Measurements from ENCODE around the gene ADGRV1. TPM values are rescaled to one million over a fixed set of nuclear protein-coding genes. Genes with fewer than 3 reads are reported as not detected.

Gene ADGRV1
- total and polyA plus RNA-seq, 3 donors from 2014 or later = 10.8 to 18.0 (median 12.6) TPM

- H3K27me3 ChIP-seq = no peaks in the 10 kb centered on the region
- peaks cover 5% of the 10 kb centered on the region for H3K4me1 ChIP-seq
- WGBS, 2 donors = 16 to 23% methylated on average over 3 of the region's 3 CpGs
- no peaks in the 10 kb centered on the region for H3K36me3 ChIP-seq (ENCODE audit: low read depth, missing control alignments)
- H3K27ac ChIP-seq = no peak overlapping the region
- DNase-seq = no peak
- intact Hi-C loops (cut with DNase I; ENCODE audit: low total_unique reads) = no loop called here
- TF ChIP-seq POLR2A (IDR thresholded peaks at IDR 0.05) = no peak
- TF ChIP-seq, protein P1, sequence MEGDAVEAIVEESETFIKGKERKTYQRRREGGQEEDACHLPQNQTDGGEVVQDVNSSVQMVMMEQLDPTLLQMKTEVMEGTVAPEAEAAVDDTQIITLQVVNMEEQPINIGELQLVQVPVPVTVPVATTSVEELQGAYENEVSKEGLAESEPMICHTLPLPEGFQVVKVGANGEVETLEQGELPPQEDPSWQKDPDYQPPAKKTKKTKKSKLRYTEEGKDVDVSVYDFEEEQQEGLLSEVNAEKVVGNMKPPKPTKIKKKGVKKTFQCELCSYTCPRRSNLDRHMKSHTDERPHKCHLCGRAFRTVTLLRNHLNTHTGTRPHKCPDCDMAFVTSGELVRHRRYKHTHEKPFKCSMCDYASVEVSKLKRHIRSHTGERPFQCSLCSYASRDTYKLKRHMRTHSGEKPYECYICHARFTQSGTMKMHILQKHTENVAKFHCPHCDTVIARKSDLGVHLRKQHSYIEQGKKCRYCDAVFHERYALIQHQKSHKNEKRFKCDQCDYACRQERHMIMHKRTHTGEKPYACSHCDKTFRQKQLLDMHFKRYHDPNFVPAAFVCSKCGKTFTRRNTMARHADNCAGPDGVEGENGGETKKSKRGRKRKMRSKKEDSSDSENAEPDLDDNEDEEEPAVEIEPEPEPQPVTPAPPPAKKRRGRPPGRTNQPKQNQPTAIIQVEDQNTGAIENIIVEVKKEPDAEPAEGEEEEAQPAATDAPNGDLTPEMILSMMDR (IDR thresholded peaks at IDR 0.05) = no peak
- peak overlapping the region; percentile 47 to 60 for H3K4me3 ChIP-seq
- no peaks in the 10 kb centered on the region for H3K9me3 ChIP-seq
Measured at GRCh38 chr5:90557871-90558270, 726 bp upstream of the ADGRV1 start.

GRCh38 chr5:90560771-90561170 is 2.2 kb downstream of the ADGRV1 start:
- no peak for TF ChIP-seq POLR2A (IDR thresholded peaks at IDR 0.05)
- TF ChIP-seq, protein P1 (IDR thresholded peaks at IDR 0.05) = no peak
- Histone ChIP-seq H3K27me3 (no peaks in the 10 kb centered on the region), H3K4me3 (no peak overlapping the region), H3K27ac (no peak overlapping the region), H3K9me3 (no peaks in the 10 kb centered on the region), H3K4me1 (peaks cover 5% of the 10 kb centered on the region), H3K36me3 (ENCODE audit: low read depth, missing control alignments) (no peaks in the 10 kb centered on the region)
- DNase-seq = no peak
- 69 to 90% methylated on average over 2 of the region's 2 CpGs for WGBS, 2 donors
- intact Hi-C loops (cut with DNase I; ENCODE audit: low total_unique reads) = no loop called here

GRCh38 chr5:90561766-90562165 is 3.2 kb downstream of the ADGRV1 start:
- no peaks in the 10 kb centered on the region for H3K9me3 ChIP-seq
- intact Hi-C loops (cut with DNase I; ENCODE audit: low total_unique reads) = no loop called here
- TF ChIP-seq, protein P1 (IDR thresholded peaks at IDR 0.05) = no peak
- no peak for TF ChIP-seq POLR2A (IDR thresholded peaks at IDR 0.05)
- H3K36me3 ChIP-seq (ENCODE audit: low read depth, missing control alignments) = no peaks in the 10 kb centered on the region
- H3K27ac ChIP-seq = no peak overlapping the region
- DNase-seq = no peak
- no peak overlapping the region for H3K4me3 ChIP-seq
- H3K4me1 ChIP-seq = peaks cover 5% of the 10 kb centered on the region
- WGBS, 2 donors = 83 to 85% methylated on average over 1 of the region's 1 CpG
- no peaks in the 10 kb centered on the region for H3K27me3 ChIP-seq

GRCh38 chr5:90562341-90562740 is 3.7 kb downstream of the ADGRV1 start:
- Histone ChIP-seq H3K4me1 (peaks cover 5% of the 10 kb centered on the region), H3K4me3 (no peak overlapping the region), H3K36me3 (ENCODE audit: low read depth, missing control alignments) (no peaks in the 10 kb centered on the region), H3K27me3 (no peaks in the 10 kb centered on the region), H3K9me3 (no peaks in the 10 kb centered on the region), H3K27ac (no peak overlapping the region)
- DNase-seq = no peak
- intact Hi-C loops (cut with DNase I; ENCODE audit: low total_unique reads) = no loop called here
- TF ChIP-seq, protein P1 (IDR thresholded peaks at IDR 0.05) = no peak
- TF ChIP-seq POLR2A (IDR thresholded peaks at IDR 0.05) = no peak
- 73 to 74% methylated on average over 5 of the region's 5 CpGs for WGBS, 2 donors

GRCh38 chr5:90563108-90563507 is 4.5 kb downstream of the ADGRV1 start:
- Histone ChIP-seq H3K4me3 (no peak overlapping the region), H3K9me3 (no peaks in the 10 kb centered on the region), H3K27ac (no peak overlapping the region), H3K36me3 (ENCODE audit: low read depth, missing control alignments) (no peaks in the 10 kb centered on the region), H3K27me3 (no peaks in the 10 kb centered on the region), H3K4me1 (peaks cover 2% of the 10 kb centered on the region)
- intact Hi-C loops (cut with DNase I; ENCODE audit: low total_unique reads) = no loop called here
- WGBS, 2 donors = 52 to 53% methylated on average over 1 of the region's 1 CpG
- no peak for DNase-seq
- no peak for TF ChIP-seq POLR2A (IDR thresholded peaks at IDR 0.05)
- TF ChIP-seq, protein P1 (IDR thresholded peaks at IDR 0.05) = no peak
